Keratinocyte (primary cell): ENCODE results near the gene LTBP2. TPM values are rescaled to one million over a fixed set of nuclear protein-coding genes. Genes with fewer than 3 reads are reported as not detected.

Source experiments
- DNase-seq: peaks from one replicate; pipeline ENCODE4 v3.0.0-alpha.2; 2011; ENCODE audit warnings: low read depth, missing footprints, low spot score
- FAIRE-seq: peaks from 2 replicates; lab custom pipeline; 2011; peaks lifted over from hg19 to GRCh38; lab: Jason Lieb, UNC
- H2AFZ ChIP-seq: 2 replicates; pipeline ENCODE4 v1.6.0; 2012; ENCODE audit warnings: low read length, control low read depth, inconsistent platforms; ENCODE audit not compliant: control insufficient read depth
- H3K27ac ChIP-seq: 2 replicates; pipeline ENCODE4 v1.5.1; 2011; ENCODE audit warnings: low read length; ENCODE audit not compliant: control insufficient read depth, insufficient read depth
- H3K27me3 ChIP-seq: 3 replicates; pipeline ENCODE4 v1.6.0; 2011; ENCODE audit warnings: low read length; ENCODE audit not compliant: control insufficient read depth, insufficient read depth; ENCODE audit errors: extremely low read depth
- H3K36me3 ChIP-seq, 2 experiments: 2 replicates in 1 of 2; 3 replicates in 1 of 2; pipeline ENCODE4 v1.5.1; 2011; ENCODE audit warnings: low read length in 2 of 2, mild to moderate bottlenecking in 1 of 2; ENCODE audit not compliant: control insufficient read depth in 2 of 2, insufficient read depth in 2 of 2; ENCODE audit errors: extremely low read depth in 1 of 2
- H3K4me1 ChIP-seq: 3 replicates; pipeline ENCODE4 v1.5.1; 2011; ENCODE audit warnings: low read length; ENCODE audit not compliant: control insufficient read depth, insufficient read depth; ENCODE audit errors: extremely low read depth
- H3K4me2 ChIP-seq: 3 replicates; pipeline ENCODE4 v1.6.0; 2011; ENCODE audit warnings: low read depth, low read length; ENCODE audit not compliant: control insufficient read depth, insufficient read depth; ENCODE audit errors: extremely low read depth
- H3K4me3 ChIP-seq, 3 experiments: fragments of 200-600 bp in 1 of 3; sonication (generic) in 1 of 3; 2 replicates in 2 of 3; 3 replicates in 1 of 3; pipeline ENCODE4 v1.5.1; 2011 to 2016; ENCODE audit warnings: low read length in 3 of 3, mild to moderate bottlenecking in 3 of 3, control low read depth in 2 of 3, inconsistent platforms in 1 of 3, low read depth in 1 of 3, mixed read lengths in 1 of 3, mixed run types in 1 of 3, moderate library complexity in 1 of 3; ENCODE audit not compliant: control insufficient read depth in 2 of 3, insufficient read depth in 2 of 3; ENCODE audit errors: extremely low read depth in 1 of 3
- H3K79me2 ChIP-seq: 2 replicates; pipeline ENCODE4 v1.6.0; 2012; ENCODE audit warnings: low read length; ENCODE audit not compliant: control insufficient read depth, insufficient read depth
- H3K9ac ChIP-seq: 3 replicates; pipeline ENCODE4 v1.6.0; 2011; ENCODE audit warnings: low read length; ENCODE audit not compliant: control insufficient read depth, insufficient read depth; ENCODE audit errors: extremely low read depth
- H3K9me1 ChIP-seq: 3 replicates; pipeline ENCODE4 v1.6.0; 2011; ENCODE audit warnings: low read length; ENCODE audit not compliant: control insufficient read depth, insufficient read depth; ENCODE audit errors: extremely low read depth
- H3K9me3 ChIP-seq: 2 replicates; pipeline ENCODE4 v1.5.1; 2012; ENCODE audit warnings: low read depth, low read length; ENCODE audit not compliant: control insufficient read depth
- H4K20me1 ChIP-seq: 3 replicates; pipeline ENCODE4 v1.6.0; 2011; ENCODE audit warnings: low read length; ENCODE audit not compliant: control insufficient read depth, insufficient read depth; ENCODE audit errors: extremely low read depth
- EZH2 ChIP-seq: IDR thresholded peaks from one replicate; pipeline ENCODE4 v1.6.1; 2012; ENCODE audit warnings: inconsistent platforms, mild to moderate bottlenecking, low read length, moderate library complexity
- dilution Hi-C: fragments of 300-500 bp; cut with MboI; formaldehyde crosslinking; loops from one replicate; pipeline ENCODE4 v1.7.0; 2020; ENCODE audit warnings: low sequenced_read_pairs; ENCODE audit not compliant: extremely low pct_ligation_motif_present
- polyA plus RNA-seq, 5 experiments: library from polyadenylated mRNA; depleted of rRNA in 3 of 5; stranded (reverse) in 3 of 5; stranded (forward) in 1 of 5; unstranded in 1 of 5; fragments of >200 nt; gene quantifications; 1 replicate in 1 of 5; 2 replicates in 3 of 5; 3 replicates in 1 of 5; pipeline versions ENCODE4 v1.2.1 to v1.2.3, GENCODE V29; 2011 to 2012; ENCODE audit warnings: missing spikeins in 2 of 5, low read depth in 1 of 5, low replicate concordance in 1 of 5
- TF ChIP-seq, protein P1 (sequence below), 3 experiments: IDR thresholded peaks in 1 of 3; conservative IDR thresholded peaks in 1 of 3; optimal IDR thresholded peaks in 1 of 3; 2 replicates in 2 of 3; 3 replicates in 1 of 3; pipeline versions ENCODE3 to v1.5.1; 2011; ENCODE audit warnings: low read length in 3 of 3, mild to moderate bottlenecking in 3 of 3, moderate library complexity in 2 of 3, control low read depth in 1 of 3, inconsistent platforms in 1 of 3; ENCODE audit not compliant: insufficient read depth in 2 of 3; ENCODE audit errors: extremely low read depth in 1 of 3

The LTBP2 gene
- polyA plus RNA-seq, 1 donor (not counting 4 experiments of a cell fraction or from before 2014, with no cell fraction given), result 23.9 TPM

DNA sequence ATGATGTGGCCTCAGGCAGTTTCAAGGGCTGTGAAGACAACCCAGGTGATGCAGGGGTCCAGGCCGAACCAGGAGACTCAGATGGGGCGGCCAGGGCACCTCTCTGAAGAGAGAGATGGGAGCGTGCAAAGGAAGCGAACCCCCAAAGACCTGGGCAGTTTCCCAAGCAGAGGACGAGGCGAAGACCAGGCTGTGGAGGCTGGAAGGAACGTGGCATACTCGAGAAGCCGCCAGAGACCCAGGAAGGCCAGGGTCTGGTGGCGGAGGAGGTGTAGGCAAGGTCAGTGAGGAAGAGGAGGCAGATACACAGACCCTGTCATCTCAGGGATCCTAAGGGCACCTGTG lies 24.7 kb downstream of the LTBP2 start:
- FAIRE-seq, result no peak

DNA sequence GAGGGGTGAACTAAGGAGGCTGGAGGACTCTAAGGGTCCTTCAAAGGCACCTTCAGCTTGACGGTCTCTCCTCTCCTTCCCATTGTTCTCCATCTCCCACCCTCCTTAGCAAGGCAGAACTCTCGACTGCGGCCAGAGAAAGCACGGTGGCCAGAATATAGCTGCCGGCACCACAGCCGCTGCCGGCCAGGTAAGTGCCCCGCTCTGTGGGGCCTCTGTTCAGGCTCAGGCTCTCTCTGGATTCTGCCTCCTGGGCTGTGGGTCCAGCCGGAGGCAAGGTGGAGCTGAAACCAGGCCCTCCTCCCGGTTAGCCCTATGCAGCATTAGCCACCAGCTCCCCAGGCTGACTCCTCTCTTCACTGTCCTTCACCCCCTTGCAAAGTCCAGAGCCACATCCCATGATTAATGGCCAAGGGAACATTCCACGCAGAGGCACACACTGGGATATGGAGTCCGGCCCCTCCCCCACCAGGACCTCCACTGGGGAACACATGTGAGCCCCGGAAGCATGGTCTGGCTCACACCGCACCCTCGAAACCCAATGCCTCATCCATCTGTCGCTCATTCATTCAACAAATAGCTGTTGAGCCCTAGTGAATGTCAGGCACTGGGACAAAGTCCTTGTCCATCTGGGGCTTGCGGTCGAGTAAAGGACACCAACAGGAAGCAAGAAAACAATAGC lies 25.2 kb downstream of the LTBP2 start:
- Histone ChIP-seq H3K4me3 (no peak overlapping the region), H3K4me2 (no peak overlapping the region), H3K9ac (no peak overlapping the region), H3K79me2 (peaks cover 25% of the 10 kb centered on the region), H3K9me1 (no peaks in the 10 kb centered on the region), H2AFZ (no peak overlapping the region), H3K27ac (no peak overlapping the region), H3K9me3 (no peaks in the 10 kb centered on the region), H4K20me1 (no peaks in the 10 kb centered on the region), H3K27me3 (no peaks in the 10 kb centered on the region), H3K4me1 (peaks cover 63% of the 10 kb centered on the region), H3K36me3 (peaks cover 1 to 21% of the 10 kb centered on the region in 2 experiments)
- dilution Hi-C loops, result no loop called here
- FAIRE-seq, result no peak
- DNase-seq, result no peak
- TF ChIP-seq, protein P1, sequence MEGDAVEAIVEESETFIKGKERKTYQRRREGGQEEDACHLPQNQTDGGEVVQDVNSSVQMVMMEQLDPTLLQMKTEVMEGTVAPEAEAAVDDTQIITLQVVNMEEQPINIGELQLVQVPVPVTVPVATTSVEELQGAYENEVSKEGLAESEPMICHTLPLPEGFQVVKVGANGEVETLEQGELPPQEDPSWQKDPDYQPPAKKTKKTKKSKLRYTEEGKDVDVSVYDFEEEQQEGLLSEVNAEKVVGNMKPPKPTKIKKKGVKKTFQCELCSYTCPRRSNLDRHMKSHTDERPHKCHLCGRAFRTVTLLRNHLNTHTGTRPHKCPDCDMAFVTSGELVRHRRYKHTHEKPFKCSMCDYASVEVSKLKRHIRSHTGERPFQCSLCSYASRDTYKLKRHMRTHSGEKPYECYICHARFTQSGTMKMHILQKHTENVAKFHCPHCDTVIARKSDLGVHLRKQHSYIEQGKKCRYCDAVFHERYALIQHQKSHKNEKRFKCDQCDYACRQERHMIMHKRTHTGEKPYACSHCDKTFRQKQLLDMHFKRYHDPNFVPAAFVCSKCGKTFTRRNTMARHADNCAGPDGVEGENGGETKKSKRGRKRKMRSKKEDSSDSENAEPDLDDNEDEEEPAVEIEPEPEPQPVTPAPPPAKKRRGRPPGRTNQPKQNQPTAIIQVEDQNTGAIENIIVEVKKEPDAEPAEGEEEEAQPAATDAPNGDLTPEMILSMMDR (optimal IDR thresholded peaks at IDR 0.05 in 1 of 3, IDR thresholded peaks at IDR 0.05 in 1 of 3, conservative IDR thresholded peaks at IDR 0.05 in 1 of 3; ENCODE audit: extremely low read depth in 1 of 3, insufficient read depth in 2 of 3, low read length in 3 of 3), result no peak

More for the DNA sequence above, 24.7 kb downstream of the LTBP2 start:
- Histone ChIP-seq H3K4me3 (no peak overlapping the region), H3K9me3 (no peaks in the 10 kb centered on the region), H3K4me2 (no peak overlapping the region), H3K9me1 (no peaks in the 10 kb centered on the region), H2AFZ (no peak overlapping the region), H3K79me2 (peaks cover 25% of the 10 kb centered on the region), H3K27me3 (no peaks in the 10 kb centered on the region), H3K27ac (no peak overlapping the region), H4K20me1 (no peaks in the 10 kb centered on the region), H3K4me1 (peaks cover 62% of the 10 kb centered on the region), H3K9ac (no peak overlapping the region), H3K36me3 (peaks cover 1 to 18% of the 10 kb centered on the region in 2 experiments)
- DNase-seq, result no peak
- dilution Hi-C loops, result no loop called here
- TF ChIP-seq, protein P1 (optimal IDR thresholded peaks at IDR 0.05 in 1 of 3, IDR thresholded peaks at IDR 0.05 in 1 of 3, conservative IDR thresholded peaks at IDR 0.05 in 1 of 3; ENCODE audit: extremely low read depth in 1 of 3, insufficient read depth in 2 of 3, low read length in 3 of 3), result no peak
- TF ChIP-seq EZH2, result no peak
